T-helper 9 cell (primary cell): ENCODE measurements around the gene PITPNB.

Experiments used
- DNase-seq: peaks from one replicate; pipeline ENCODE4 v3.0.0-alpha.2; 2020

PITPNB gene

DNA sequence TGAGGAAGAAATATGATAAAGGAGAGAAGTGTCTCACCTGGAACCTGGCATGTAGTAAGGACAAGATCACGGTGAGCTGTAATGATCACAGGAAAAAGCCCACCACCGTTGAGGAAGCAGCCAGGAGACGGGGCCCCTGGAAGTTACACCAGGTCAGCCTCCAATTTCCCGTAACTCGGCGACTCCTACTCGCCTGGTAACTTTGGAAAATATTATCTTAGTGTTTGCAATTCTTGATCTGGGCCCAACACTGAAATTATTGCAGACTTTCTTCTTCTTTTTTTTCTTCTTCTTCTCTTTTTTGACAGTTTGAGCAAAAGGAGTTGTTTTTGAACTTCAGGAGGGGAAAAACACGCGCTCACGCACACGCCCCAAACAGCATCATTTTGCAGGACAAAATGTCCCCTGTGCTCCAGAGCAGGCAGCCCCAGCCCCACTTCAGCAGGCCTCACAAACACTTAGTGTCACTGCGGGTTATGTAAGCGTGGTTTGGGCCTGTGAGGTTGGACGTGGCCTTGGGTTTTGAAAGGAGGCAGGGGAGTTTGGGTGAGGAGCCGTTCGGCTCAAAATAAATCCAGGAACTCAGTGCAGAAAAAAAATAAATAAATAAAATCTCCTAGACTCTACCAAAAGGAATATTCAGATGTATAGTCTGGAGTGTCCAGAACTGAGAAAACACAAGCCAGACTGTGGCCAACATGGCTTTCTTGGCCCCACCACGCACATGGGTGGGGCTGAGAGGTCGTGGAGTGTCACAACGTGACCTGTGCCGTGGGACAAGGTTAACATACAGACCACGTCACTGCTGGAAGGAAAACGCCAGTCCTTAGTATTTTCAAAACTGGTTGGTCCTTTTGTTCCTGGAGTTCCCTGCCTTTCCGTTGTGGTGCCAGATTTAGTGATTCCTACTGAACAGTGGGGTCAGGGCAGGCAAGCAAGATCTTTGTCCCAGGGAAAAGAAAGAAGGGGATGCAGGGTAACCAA lies 91.2 kb downstream of the PITPNB start:
- DNase-seq: no peak

DNA sequence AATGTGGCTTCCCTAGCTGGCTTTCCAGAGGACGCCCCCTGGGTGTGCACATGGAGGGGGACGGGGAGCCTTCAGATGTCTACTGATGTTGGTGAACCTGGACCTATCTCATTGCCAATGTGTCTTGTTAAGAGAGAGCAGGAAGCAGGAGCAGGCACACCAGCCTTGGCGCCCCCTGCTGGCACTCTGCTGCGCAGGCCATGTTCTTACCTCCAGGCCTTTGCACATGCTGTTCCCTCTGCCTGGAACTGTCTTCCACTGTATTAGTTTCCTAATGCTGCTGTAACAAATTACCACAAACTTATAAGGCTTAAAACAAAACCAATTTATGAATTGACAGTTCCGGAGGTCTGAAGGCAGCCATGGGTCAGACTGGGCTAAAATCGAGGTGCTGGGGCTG lies 93.9 kb downstream of the PITPNB start:
- DNase-seq: no peak

- DNase-seq: no peak
These were observed 95.8 kb downstream of the PITPNB start for GRCh38 chr22:27823221-27823620.

DNA sequence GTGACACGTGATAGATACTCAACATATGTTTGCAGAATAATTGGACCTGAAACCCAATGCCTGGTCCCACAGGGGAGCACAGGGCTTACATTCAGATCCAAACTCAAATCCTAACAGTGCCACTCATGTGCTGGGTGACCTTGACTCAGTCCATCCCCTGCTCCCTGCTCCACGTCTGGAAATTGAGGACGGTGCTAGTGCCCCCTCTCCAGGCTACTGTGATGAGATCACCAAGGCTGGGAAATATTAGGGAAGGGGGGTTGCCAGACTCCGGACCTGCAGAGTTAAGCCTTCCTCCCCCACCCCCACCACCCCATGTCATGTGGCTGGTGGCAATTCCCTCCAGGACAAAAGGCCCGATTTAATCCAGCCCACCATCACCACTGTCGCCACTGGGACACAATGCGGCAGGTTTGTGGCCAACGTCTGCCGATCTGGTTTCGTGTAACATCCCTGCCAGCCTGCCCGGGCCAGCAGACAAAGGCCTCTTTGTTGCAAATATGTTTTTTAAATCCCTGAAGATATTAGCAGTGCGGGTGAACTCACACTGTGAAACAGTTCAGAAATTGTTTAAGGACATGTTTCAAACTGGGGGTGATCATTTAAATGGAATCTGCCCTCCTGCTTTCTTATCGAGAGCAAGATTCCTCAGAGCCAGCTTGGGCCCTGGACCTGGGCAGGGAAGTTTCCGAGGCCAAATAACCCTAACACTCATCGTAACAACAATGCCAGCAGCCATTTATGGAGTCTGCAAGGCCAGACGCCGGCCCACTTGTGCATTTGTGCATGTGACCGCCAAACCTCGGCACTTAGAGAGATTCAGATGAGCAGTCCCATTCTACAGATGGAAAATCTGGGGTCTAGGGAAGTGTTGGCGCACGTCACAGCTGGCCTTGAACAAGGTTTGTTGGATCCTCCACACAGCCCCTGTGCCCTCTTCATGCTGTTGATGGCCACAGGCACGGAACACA lies 97.9 kb downstream of the PITPNB start:
- DNase-seq: no peak

DNA sequence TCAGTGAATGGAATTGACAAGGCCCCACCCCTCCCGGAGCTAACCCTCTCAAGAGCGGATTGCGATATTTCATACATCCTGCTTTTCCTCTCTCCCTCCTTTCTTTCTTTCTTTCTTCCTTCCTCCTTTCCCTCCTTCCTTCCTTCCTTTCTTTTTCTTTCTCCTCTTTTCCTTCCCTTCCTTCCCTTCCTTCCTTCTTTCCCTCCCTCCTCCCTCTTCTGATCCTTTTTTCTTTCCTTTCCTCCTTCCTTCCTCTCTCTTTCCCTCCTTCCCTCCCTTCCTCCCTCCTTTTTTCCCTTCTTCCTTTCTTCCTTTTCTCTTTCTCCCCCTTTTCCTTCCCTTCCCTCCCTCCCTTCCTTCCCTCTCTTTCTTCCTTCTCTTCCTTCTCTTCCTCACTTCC lies 102.5 kb downstream of the PITPNB start:
- DNase-seq: no peak

GRCh38 chr22:27815826-27816530 lies 103.1 kb downstream of the PITPNB start:
- no peak for DNase-seq

DNA sequence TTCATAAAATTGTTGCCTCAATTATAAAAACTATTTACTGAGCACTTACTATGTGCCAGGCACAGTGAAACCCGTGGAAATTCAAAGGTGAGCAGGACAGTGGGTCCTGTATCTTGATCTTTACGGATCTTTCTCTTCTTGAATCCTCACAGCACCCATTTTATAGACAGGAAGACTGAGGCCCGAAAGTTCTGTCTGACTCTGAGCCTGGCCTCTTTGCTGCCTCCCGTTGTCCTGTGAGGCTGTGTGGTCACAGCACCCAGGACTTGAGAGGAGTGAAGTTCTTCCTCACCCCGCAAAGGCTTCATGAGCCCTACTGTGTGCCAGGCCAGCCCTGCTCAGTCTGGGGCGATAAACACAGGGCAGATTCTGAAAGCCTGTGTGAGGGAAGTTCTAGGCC lies 104.1 kb downstream of the PITPNB start:
- no peak for DNase-seq

- DNase-seq: no peak
These were observed 107.3 kb downstream of the PITPNB start for GRCh38 chr22:27811778-27812177.

GRCh38 chr22:27810609-27811151 lies 108.4 kb downstream of the PITPNB start:
- no peak for DNase-seq

DNA sequence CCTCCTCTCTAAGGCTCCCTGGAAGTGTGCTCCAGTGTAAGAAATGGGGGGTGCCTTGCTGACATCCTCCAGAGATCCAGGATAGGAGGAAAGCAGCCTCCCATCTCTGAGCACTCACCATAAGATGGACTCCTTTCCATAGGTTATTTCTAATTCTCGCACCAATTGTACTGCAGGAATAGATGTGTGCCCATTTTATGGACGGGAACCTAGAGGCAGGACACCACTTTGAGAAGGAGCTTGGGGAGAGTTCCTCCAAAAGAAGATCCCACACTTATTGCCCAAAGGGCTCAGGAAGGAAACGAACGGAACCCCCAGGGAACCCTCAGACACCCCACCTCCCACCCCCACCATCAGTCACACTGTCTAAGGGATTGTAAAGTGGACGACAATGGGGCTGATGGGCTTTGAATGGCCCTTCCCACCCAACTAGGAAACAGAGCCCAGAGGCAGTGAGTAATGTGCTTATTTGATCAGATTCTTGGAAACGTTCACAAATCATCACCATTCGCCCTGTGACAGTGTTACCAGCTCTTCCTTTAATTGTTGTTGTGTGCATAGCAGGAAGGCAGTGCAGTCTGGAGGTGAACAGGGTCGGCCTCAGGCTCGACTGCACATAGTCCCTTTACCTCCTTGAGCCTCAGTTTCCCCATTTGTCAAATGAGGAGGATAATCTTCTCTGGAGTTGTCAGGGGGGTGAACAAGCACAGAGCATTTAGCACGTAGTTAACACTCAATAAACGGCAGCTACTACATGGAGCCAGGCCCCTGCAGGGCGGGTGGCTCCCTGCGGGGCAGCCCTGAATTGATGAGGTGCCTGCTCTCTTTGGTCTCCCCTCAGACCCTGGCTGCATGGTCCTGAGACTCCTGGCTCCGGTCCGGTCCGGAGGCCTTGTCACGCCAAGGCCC lies 109.1 kb downstream of the PITPNB start:
- DNase-seq: no peak

DNA sequence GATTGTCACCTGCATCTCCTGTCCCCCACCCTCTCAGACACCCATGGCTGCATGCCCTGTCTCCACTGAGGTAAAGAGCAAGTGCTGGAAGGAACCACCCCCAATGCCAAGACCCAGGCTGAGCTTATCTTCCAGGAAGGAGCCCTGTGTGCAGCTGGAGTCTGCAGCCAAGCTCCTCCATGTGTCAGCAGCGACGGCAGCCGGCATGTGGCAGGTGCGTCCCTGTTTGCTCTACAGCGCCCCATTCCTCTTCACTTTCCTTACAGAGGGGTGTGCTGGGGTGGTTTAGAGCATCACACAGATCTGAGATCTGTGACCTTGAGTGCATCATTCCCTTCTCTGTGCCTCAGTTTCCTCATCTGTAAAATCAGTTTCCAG lies 109.8 kb downstream of the PITPNB start:
- DNase-seq: no peak

DNA sequence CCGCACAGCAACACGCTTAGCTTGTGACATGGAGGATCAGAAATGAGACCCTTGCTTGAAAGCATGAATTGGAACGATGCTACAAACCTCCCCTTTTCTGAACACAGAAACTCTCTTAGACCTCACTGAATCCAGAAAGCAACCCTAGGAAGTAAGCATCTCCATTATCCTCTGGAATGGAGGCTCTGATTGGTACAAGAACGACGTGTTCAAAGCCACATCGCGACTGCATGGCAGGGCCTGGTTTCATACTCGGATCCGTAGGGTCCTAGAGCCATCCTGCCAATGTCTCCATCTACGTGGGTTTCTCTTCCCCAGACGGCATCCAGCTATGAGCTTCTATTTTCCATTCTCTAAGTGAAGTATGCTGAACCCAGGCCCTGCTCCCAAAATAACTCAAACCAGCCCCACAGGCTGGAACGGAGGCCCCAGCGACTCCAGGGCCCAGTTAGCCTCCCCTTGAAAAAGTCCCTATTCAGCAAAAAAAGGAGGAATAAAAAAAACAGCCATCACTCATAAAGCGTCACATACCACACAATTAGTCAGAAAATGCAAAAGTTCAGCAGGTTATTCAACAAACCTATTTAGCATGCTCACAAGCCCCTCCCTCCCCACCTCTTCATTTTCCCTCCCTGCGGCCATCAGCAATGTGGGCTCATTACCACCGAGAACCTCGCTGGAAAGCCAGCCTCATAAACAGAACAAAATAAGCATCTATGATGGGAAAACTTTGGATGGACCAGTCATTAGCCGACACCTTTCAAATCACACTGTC lies 110.4 kb downstream of the PITPNB start:
- no peak for DNase-seq

DNA sequence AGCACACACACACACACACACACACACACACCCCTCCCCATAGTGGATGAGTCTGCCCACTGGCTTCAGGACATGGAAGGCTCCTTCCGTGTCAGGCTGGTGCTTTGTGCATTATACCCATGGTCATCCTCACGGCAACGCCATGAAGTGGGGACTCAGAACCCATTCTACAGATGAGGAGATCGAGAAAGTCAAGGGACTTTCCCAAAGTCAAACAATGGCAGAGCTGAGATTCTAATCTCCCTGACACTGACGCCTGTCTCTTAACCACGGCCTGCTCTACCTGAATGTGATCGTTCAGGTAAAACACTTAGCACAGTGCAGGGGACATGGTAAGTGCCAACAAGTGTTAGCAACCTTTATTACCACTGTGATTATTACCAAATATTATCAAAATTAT lies 113.2 kb downstream of the PITPNB start:
- no peak for DNase-seq

- peak; percentile 12 for DNase-seq
These were observed 114.4 kb downstream of the PITPNB start for GRCh38 chr22:27804470-27805297.

GRCh38 chr22:27803841-27804415 lies 115.1 kb downstream of the PITPNB start:
- DNase-seq: no peak

DNA sequence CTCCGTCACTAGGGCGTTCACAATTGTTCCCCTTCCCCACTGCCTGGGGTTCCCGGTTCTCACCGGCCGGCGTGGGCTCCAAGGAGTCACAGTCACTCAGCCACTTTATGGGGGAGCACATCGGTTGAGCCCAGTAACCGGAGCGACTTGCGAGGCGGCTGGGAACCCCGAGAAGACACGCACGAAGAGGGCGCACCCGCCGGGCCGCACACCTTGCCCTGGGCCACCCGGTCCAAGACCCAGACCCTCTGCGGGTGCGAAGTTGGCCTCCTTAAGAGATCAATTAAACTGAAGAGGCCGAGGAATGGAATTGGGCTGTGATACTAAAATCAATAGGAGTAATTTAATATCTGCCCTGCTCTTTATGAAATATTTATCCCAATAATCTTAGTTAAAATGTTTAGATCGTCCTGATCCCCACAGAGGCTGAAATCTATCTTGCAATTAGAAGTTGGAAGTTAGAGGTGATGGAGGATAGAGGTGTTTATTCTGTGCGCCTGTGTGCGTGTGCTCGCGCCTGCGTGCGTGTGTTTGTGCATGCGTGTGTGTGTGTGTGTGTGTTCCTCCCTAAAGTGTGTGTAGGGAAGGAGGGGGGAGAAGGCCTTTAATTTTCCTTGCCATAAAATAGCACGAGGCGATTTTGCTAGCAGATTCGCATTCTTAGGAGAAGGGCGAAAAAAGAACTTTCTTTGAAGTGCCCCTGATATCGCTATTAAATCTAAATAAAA lies 116.5 kb downstream of the PITPNB start:
- DNase-seq: no peak
